HG02884 (cell line): ENCODE data around the gene SF3A2.

ENCODE experiments used
- ATAC-seq: cut with Tn5 transposase; IDR thresholded peaks from one replicate; pipeline ENCODE4 v1.9.1; 2021; ENCODE audit warnings: mild to moderate bottlenecking, moderate library complexity; ENCODE audit not compliant: unreplicated experiment

Gene SF3A2

GRCh38 chr19:2288338-2288817, 51.8 kb downstream of the SF3A2 start:
- ATAC-seq = no peak

- ATAC-seq = no peak
These were observed 52.4 kb downstream of the SF3A2 start for GRCh38 chr19:2288818-2289713.

GRCh38 chr19:2289714-2290435, 53.3 kb downstream of the SF3A2 start:
- ATAC-seq = no peak

GRCh38 chr19:2290441-2291184, 54.0 kb downstream of the SF3A2 start:
- no peak for ATAC-seq

- no peak for ATAC-seq
These were observed 54.6 kb downstream of the SF3A2 start for GRCh38 chr19:2291185-2291751.

- no peak for ATAC-seq
These were observed 58.2 kb downstream of the SF3A2 start for GRCh38 chr19:2294687-2295335.

GRCh38 chr19:2296141-2296540, 59.5 kb downstream of the SF3A2 start:
- no peak for ATAC-seq
